Brain microvascular endothelial cell (primary cell): ENCODE data around the gene TIAM2.
A peak's percentile ranks its signal among the peaks of the same experiment; 100 is the strongest.

Experiments used
- DNase-seq: peaks from one replicate; pipeline ENCODE4 v3.0.0-alpha.2; 2020
- H3K27ac ChIP-seq: fragments of 250-450 bp; sonication (Bioruptor Pico); 2 replicates; pipeline ENCODE4 v1.5.1; 2020; ENCODE audit warnings: mild to moderate bottlenecking, moderate library complexity
- H3K27me3 ChIP-seq: fragments of 250-450 bp; sonication (Bioruptor Pico); replicated peaks from 2 replicates; pipeline ENCODE4 v1.5.1; 2020; ENCODE audit warnings: mild to moderate bottlenecking
- H3K36me3 ChIP-seq: fragments of 250-450 bp; sonication (Bioruptor Pico); replicated peaks from 2 replicates; pipeline ENCODE4 v1.5.1; 2020; ENCODE audit warnings: mild to moderate bottlenecking
- H3K4me3 ChIP-seq: 2 replicates; pipeline ENCODE4 v1.5.1; 2011; ENCODE audit warnings: low read depth, mild to moderate bottlenecking, control low read depth, low read length, moderate library complexity
- in situ Hi-C: cut with HindIII; loops from 2 replicates; pipeline ENCODE4 v1.10.0; 2017; ENCODE audit warnings: low sequenced_read_pairs, low pct_ligation_motif_present
- TF ChIP-seq, protein P1 (sequence below): IDR thresholded peaks from 2 replicates; pipeline ENCODE4 v1.5.1; 2011; ENCODE audit warnings: low read depth, mild to moderate bottlenecking, moderate library complexity, low read length, control low read depth, inconsistent platforms; ENCODE audit errors: missing control alignments

The TIAM2 gene

DNA sequence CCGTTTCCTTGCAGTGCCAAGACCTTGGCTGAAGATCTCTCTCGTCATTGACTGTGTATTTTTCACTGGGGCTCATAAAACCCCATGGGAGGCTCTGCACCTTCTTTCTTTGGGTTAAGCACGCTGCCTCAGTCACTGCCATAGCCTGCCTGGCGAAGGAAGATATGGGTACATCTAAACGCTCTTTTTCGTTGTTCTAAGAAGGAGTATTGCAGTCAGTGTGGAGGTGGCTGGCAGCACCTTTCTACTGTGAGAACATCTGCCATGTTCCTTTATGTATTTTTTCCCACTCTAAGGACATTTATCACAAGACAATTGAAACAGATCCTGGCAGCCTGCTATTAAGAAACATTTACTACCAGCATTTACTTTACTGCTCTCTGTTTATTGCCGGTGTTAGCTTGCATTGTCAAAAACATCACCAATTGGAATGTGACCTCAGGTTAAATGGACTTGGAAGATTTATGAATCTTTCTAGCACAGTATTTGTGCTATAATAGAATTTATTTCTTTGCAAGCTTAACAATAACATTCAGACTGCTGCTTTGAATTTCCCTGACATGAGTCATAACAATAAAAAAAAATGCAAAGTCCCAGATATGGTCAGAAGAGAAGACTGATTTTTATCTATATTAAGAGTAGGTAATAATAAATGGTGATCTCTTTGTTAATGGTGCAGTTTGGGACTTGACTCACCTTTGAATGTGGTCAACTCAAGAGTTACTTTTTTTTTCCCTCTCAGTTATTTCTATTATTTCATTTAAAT, 206.5 kb downstream of the TIAM2 start:
- in situ Hi-C loops: no loop called here
- Histone ChIP-seq H3K27me3 (no peaks in the 10 kb centered on the region), H3K36me3 (no peaks in the 10 kb centered on the region), H3K4me3 (no peak overlapping the region), H3K27ac (peak overlapping the region; percentile 87)
- TF ChIP-seq, protein P1, sequence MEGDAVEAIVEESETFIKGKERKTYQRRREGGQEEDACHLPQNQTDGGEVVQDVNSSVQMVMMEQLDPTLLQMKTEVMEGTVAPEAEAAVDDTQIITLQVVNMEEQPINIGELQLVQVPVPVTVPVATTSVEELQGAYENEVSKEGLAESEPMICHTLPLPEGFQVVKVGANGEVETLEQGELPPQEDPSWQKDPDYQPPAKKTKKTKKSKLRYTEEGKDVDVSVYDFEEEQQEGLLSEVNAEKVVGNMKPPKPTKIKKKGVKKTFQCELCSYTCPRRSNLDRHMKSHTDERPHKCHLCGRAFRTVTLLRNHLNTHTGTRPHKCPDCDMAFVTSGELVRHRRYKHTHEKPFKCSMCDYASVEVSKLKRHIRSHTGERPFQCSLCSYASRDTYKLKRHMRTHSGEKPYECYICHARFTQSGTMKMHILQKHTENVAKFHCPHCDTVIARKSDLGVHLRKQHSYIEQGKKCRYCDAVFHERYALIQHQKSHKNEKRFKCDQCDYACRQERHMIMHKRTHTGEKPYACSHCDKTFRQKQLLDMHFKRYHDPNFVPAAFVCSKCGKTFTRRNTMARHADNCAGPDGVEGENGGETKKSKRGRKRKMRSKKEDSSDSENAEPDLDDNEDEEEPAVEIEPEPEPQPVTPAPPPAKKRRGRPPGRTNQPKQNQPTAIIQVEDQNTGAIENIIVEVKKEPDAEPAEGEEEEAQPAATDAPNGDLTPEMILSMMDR: no peak
- peak; percentile 56 for DNase-seq

DNA sequence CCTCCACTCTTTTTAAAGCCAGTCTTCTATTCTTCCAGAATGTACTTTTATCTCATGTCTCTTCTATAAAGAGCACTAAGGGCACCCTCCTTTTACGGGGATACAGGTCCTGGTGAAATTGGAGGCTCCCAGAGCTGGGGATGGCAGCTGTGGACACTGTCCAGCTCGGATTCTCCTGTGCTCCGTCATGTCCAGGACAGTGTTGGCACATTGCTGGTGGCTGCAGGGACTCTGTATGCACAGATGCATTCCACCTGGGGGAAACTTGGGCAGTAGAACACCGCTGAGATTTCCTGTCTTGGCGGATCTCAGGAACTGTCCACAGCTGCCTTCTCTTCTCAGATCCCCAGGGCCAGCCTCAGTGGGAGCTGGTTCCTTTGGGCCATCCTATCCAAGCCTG, 212.1 kb downstream of the TIAM2 start:
- Histone ChIP-seq H3K27me3 (no peaks in the 10 kb centered on the region), H3K36me3 (no peaks in the 10 kb centered on the region), H3K27ac (no peak overlapping the region), H3K4me3 (no peak overlapping the region)
- no peak for DNase-seq
- TF ChIP-seq, protein P1: no peak
- in situ Hi-C loops: no loop called here

DNA sequence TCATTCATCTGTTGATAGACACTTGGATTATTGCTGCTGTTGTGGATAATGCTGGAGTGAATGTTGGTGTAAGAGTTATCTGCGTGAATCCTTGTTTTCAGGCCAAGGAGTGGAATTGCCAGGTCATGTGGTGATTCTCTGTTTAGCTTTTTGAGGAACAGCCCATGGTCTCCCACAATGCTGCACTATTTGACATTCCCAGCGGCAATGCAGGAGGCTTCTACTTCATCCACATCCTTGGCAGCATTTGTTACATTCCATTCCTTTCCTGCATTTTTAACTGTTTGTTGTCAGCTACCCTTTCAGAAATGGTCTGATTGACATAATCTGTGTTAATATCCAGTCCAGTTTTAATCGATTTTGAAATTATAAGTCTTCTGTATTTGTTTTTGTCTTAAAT, 217.0 kb downstream of the TIAM2 start:
- in situ Hi-C loops: no loop called here
- no peak overlapping the region for H3K27ac ChIP-seq
- no peaks in the 10 kb centered on the region for H3K27me3 ChIP-seq
- no peak overlapping the region for H3K4me3 ChIP-seq
- DNase-seq: no peak
- no peaks in the 10 kb centered on the region for H3K36me3 ChIP-seq
- TF ChIP-seq, protein P1: no peak

DNA sequence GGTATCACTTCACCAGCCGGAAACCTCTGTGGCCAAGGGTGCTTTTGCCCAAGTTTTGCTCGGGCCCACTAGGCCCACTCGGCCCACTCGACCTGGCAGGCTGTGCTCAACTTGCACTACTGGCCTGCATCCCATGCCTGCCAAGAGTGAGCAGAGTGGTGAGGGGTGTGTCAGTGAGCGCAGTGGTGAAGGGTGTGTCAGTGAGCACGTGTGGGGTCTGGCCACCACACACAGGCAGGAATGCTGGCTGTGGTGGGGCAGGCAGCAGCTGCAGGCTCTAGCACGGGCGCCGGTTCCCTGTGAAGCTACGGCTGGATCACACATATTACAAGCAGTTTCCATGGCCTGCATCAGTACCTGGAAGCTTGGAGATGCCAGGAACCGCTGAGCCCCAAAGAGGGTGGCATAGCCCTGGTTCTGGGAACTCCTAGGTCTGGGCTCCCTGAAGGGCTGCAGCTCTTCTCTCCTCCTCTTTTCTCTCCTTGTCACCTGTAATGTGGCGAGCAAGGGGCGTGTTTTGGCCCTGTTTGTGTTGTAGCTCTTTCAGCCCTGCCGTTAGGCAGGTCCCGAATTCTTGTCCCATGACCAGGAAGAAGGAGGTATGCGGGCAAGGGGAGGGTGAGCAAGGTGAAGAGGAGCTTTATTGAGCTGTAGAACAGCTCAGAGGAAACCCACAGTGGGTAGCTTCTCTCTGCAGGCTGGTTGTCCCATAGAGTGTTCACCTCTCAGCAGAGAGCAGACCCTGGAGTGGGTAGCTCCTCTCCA, 217.7 kb downstream of the TIAM2 start:
- H3K36me3 ChIP-seq: no peaks in the 10 kb centered on the region
- no peak for DNase-seq
- TF ChIP-seq, protein P1: no peak
- H3K27ac ChIP-seq: no peak overlapping the region
- H3K27me3 ChIP-seq: no peaks in the 10 kb centered on the region
- no peak overlapping the region for H3K4me3 ChIP-seq
- in situ Hi-C loops: no loop called here

DNA sequence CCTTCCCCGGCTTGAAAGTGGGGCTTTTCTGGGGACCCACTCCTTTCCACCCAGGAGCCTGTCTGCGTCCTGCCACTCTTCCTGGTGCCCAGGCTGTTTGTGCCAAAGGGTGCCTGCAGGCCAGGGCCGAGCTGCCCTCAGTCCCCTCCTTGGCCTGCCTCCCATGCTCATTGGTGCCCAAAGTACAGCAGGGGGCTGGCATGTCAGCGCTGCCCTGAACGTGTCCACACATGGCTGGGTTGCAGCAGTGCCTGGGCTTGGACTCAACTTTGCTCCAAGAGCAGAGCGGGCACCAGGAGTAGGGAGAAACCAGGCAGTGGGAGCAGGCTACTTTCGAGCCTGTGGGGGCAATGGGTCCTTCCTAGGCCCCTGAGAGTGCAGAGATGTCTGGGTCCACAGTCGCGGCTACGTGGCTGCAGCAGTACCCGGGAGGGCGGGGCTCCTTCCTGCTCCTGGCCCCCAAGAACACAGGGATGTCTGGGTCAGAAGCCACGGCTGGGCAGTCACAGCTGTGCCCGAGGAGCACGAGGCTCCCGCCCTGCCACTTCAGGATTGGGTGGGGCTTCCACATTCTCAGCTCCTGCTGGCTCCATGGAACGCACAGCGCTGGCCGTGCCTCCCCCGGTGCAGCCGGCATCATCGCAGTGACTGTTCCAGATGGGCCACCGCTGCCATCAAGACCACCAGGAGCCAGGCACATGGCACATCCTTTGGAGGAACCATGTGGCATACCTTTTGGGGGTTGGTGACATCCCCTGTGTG, 218.7 kb downstream of the TIAM2 start:
- TF ChIP-seq, protein P1: no peak
- Histone ChIP-seq H3K4me3 (no peak overlapping the region), H3K27me3 (no peaks in the 10 kb centered on the region), H3K27ac (no peak overlapping the region), H3K36me3 (no peaks in the 10 kb centered on the region)
- no peak for DNase-seq
- in situ Hi-C loops: no loop called here
